ENCODE data around the gene FGF14. TPM values are rescaled to one million over a fixed set of nuclear protein-coding genes. Genes with fewer than 3 reads are reported as not detected.
A peak's percentile ranks its signal among the peaks of the same experiment; 100 is the strongest.

The FGF14 gene
- polyA plus RNA-seq, 1 of the 3 experiments (the other 2 are of a cell fraction), result 0.20 TPM

DNA sequence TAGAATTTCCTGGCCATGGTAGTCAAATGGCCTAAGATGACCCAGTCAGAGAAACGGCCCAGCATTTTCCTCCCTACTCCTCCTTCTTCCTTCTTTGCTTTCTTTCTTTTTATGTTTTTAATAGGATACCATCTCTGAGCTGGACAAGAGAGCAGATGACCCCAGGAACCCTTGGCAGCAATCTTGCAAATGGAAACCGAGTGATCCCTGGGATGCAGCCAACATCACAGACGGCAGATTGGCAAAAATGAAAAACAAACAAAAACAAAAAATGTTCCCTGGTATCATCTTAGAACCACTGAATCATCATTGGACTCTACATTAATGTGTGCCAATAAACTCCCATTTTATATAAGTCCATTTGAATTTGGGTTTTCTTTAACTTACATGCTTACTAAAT, 424.4 kb downstream of the FGF14 start:
- ChIA-PET CTCF (interaction anchor here (0.8 to 3.5 kb wide), 2 partner anchors 35 to 148 kb away, joined by 3 to 24 read pairs; no protein-coding TSS in a partner anchor), POLR2A (no interaction called here)
- peak overlapping the region; percentile 39; the same call in 1 of the 2 replicates for H3K4me2 ChIP-seq
- no peaks in the 10 kb centered on the region for H3K36me3 ChIP-seq (replicated peaks in 1 of 2; ENCODE audit: control insufficient read depth in 1 of 2, insufficient read depth in 2 of 2, low read length in 1 of 2)
- H3K27me3 ChIP-seq (ENCODE audit: insufficient read depth), result no peaks in the 10 kb centered on the region
- TF ChIP-seq RAD21 (IDR thresholded peaks at IDR 0.05; ENCODE audit: low read length) (no peak), YY1 (IDR thresholded peaks at IDR 0.05; ENCODE audit: low read depth) (no peak), EP300 (IDR thresholded peaks at IDR 0.05; ENCODE audit: borderline replicate concordance in 1 of 2, low read depth in 1 of 2, low read length in 1 of 2) (0 out of 4 replicates have a peak, but pooled peaks of 1 of the 2 experiments have one; percentile 47), CTCF (IDR thresholded peaks at IDR 0.05) (no peak), TCF12 (IDR thresholded peaks at IDR 0.05) (no peak), GATA2 (CRISPR knock-in tag; IDR thresholded peaks at IDR 0.05) (no peak; the same call in 1 of the 2 replicates), PBX3 (IDR thresholded peaks at IDR 0.05) (no peak)
- H3K4me3 ChIP-seq (ENCODE audit: low read depth in 2 of 2, low read length in 1 of 2), result no peak overlapping the region; a peak in 1 of 4 replicates
- peak; percentile 9 for DNase-seq
- H4K20me1 ChIP-seq (ENCODE audit: insufficient read depth), result no peaks in the 10 kb centered on the region
- H3K4me1 ChIP-seq (ENCODE audit: control insufficient read depth in 1 of 2, insufficient read depth in 2 of 2, low read depth in 1 of 2, low read length in 1 of 2), result peaks cover 0 to 44% of the 10 kb centered on the region in 2 experiments; a peak in 2 of 4 replicates
- H3K79me2 ChIP-seq (ENCODE audit: insufficient read depth), result no peaks in the 10 kb centered on the region
- H2AFZ ChIP-seq (ENCODE audit: low read depth), result no peak overlapping the region
- H3K9me2 ChIP-seq, result no peaks in the 10 kb centered on the region
- H3F3A ChIP-seq (replicated peaks; ENCODE audit: insufficient read depth), result no peaks in the 10 kb centered on the region
- H3K27ac ChIP-seq (ENCODE audit: low read depth in 2 of 2, low read length in 1 of 2), result peak overlapping the region; percentile 29 to 90; a peak in 3 of 4 replicates
- no peaks in the 10 kb centered on the region for H3K9me3 ChIP-seq
- WGBS (ENCODE audit: low lambda C conversion rate), result 3% methylated on average over 3 of the region's 3 CpGs
- H3K9ac ChIP-seq, result no peak overlapping the region

DNA sequence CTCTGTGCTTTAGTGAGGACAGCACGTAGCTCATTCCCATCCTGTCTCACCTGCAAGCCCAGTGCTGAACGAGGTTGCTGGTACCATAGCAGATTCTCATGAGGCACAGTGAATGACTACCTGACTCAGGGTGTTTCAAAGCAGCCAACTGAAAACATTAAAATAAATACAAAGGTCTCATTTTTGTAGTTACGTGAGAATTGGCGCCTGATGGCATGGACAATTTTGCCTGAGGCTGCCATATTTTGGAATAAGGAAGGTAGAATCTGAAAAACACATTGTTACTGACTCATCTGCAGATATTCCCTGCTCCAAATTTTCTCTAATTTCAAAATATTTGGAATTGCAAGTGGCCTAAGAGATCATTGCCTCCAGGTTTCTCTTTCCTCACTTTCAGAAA, 429.7 kb downstream of the FGF14 start:
- Histone ChIP-seq H3K27ac (ENCODE audit: low read depth in 2 of 2, low read length in 1 of 2) (no peak overlapping the region), H3K4me2 (no peak overlapping the region), H4K20me1 (ENCODE audit: insufficient read depth) (no peaks in the 10 kb centered on the region), H3K4me3 (ENCODE audit: low read depth in 2 of 2, low read length in 1 of 2) (no peak overlapping the region), H3F3A (replicated peaks; ENCODE audit: insufficient read depth) (no peaks in the 10 kb centered on the region), H3K9me3 (no peaks in the 10 kb centered on the region), H3K79me2 (ENCODE audit: insufficient read depth) (no peaks in the 10 kb centered on the region), H3K9me2 (no peaks in the 10 kb centered on the region), H3K9ac (no peak overlapping the region), H2AFZ (ENCODE audit: low read depth) (no peak overlapping the region), H3K36me3 (replicated peaks in 1 of 2; ENCODE audit: control insufficient read depth in 1 of 2, insufficient read depth in 2 of 2, low read length in 1 of 2) (no peaks in the 10 kb centered on the region), H3K27me3 (ENCODE audit: insufficient read depth) (no peaks in the 10 kb centered on the region; the same call in 1 of the 2 replicates), H3K4me1 (ENCODE audit: control insufficient read depth in 1 of 2, insufficient read depth in 2 of 2, low read depth in 1 of 2, low read length in 1 of 2) (peaks cover 0 to 19% of the 10 kb centered on the region in 2 experiments; a peak in 2 of 4 replicates)
- POLR2A ChIA-PET, result interaction anchor here (0.6 kb wide), 1 partner anchor 71 kb away, joined by 5 read pairs; no protein-coding TSS in a partner anchor
- WGBS (ENCODE audit: low lambda C conversion rate), result 73% methylated on average over 4 of the region's 4 CpGs
- no peak for DNase-seq
- CTCF ChIA-PET, result interaction anchor here (1.5 kb wide), 1 partner anchor 30 kb away, joined by 4 read pairs; no protein-coding TSS in a partner anchor
- no peak for TF ChIP-seq GABPA (IDR thresholded peaks at IDR 0.05; ENCODE audit: low read depth)
- TF ChIP-seq MAX (IDR thresholded peaks at IDR 0.05; ENCODE audit: low read depth), result no peak
- no peak for TF ChIP-seq POLR2AphosphoS5 (IDR thresholded peaks at IDR 0.05; ENCODE audit: low read depth, low read length)
- TF ChIP-seq ELF1 (IDR thresholded peaks at IDR 0.05), result no peak
- no peak for TF ChIP-seq JUND (IDR thresholded peaks at IDR 0.05)
- no peak for TF ChIP-seq SMC3 (IDR thresholded peaks at IDR 0.05; ENCODE audit: low read depth, low read length)
- no peak for TF ChIP-seq TCF12 (IDR thresholded peaks at IDR 0.05)
- TF ChIP-seq USF1 (IDR thresholded peaks at IDR 0.05; ENCODE audit: borderline replicate concordance, low read depth), result no peak
- TF ChIP-seq, protein P1, sequence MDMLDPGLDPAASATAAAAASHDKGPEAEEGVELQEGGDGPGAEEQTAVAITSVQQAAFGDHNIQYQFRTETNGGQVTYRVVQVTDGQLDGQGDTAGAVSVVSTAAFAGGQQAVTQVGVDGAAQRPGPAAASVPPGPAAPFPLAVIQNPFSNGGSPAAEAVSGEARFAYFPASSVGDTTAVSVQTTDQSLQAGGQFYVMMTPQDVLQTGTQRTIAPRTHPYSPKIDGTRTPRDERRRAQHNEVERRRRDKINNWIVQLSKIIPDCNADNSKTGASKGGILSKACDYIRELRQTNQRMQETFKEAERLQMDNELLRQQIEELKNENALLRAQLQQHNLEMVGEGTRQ (IDR thresholded peaks at IDR 0.05; ENCODE audit: borderline replicate concordance, low read depth, low read length), result no peak
- TF ChIP-seq YY1 (IDR thresholded peaks at IDR 0.05; ENCODE audit: low read depth), result no peak
- TF ChIP-seq EP300 (IDR thresholded peaks at IDR 0.05; ENCODE audit: borderline replicate concordance in 1 of 2, low read depth in 1 of 2, low read length in 1 of 2), result no peak
- no peak for TF ChIP-seq MEF2A (IDR thresholded peaks at IDR 0.05; ENCODE audit: borderline replicate concordance, low read depth)

Measured in SK-N-SH (cell line).